H1 (cell line): ENCODE data around the gene TBC1D22A. TPM values are rescaled to one million over a fixed set of nuclear protein-coding genes. Genes with fewer than 3 reads are reported as not detected.
A peak's percentile ranks its signal among the peaks of the same experiment; 100 is the strongest.

ENCODE experiments used
- CTCF ChIA-PET: fragments of 300-600 bp; sonication (Branson Sonifier 250); formaldehyde crosslinking; loops from one replicate; lab custom pipeline; 2021; ENCODE audit not compliant: partially characterized antibody; lab: Charles Lee
- POLR2A ChIA-PET: fragments of 300-600 bp; sonication (Branson Sonifier 250); formaldehyde crosslinking; loops from one replicate; lab custom pipeline; 2021; ENCODE audit warnings: inconsistent platforms; ENCODE audit not compliant: partially characterized antibody; lab: Charles Lee
- DNase-seq, 2 experiments: peaks; one replicate each; pipeline versions ENCODE4 v3.0.0 to v3.0.0-alpha.2; 2010 to 2022; ENCODE audit warnings: low spot score in 2 of 2, low read depth in 1 of 2, mixed read lengths in 1 of 2
- FAIRE-seq: peaks from 2 replicates; lab custom pipeline; 2011; peaks lifted over from hg19 to GRCh38; lab: Jason Lieb, UNC
- H2AFZ ChIP-seq: 2 replicates; pipeline ENCODE4 v1.8.1; 2012; ENCODE audit warnings: low read length, inconsistent platforms
- H2AK5ac ChIP-seq: 2 replicates; pipeline ENCODE4 v1.6.1; 2013; ENCODE audit warnings: low read depth, low read length
- H2BK120ac ChIP-seq: replicated peaks from 2 replicates; pipeline ENCODE3; 2013; ENCODE audit warnings: low read depth, low read length, inconsistent platforms
- H2BK12ac ChIP-seq: 2 replicates; pipeline ENCODE4 v1.6.1; 2013; ENCODE audit warnings: low read depth, low read length
- H2BK15ac ChIP-seq: 2 replicates; pipeline ENCODE4 v1.6.1; 2013; ENCODE audit warnings: low read length
- H2BK20ac ChIP-seq: 2 replicates; pipeline ENCODE4 v1.6.1; 2013; ENCODE audit warnings: low read length
- H2BK5ac ChIP-seq: 2 replicates; pipeline ENCODE4 v1.6.1; 2013; ENCODE audit warnings: low read depth, low read length
- H3K14ac ChIP-seq: 2 replicates; pipeline ENCODE4 v1.6.1; 2013; ENCODE audit warnings: inconsistent platforms; ENCODE audit not compliant: insufficient read length
- H3K18ac ChIP-seq: 2 replicates; pipeline ENCODE4 v1.6.1; 2013; ENCODE audit warnings: low read length; ENCODE audit errors: extremely low read depth
- H3K23ac ChIP-seq: 2 replicates; pipeline ENCODE4 v1.6.1; 2013; ENCODE audit warnings: inconsistent platforms; ENCODE audit not compliant: insufficient read length
- H3K23me2 ChIP-seq: 2 replicates; pipeline ENCODE4 v1.6.1; 2013; ENCODE audit warnings: low read depth, low read length
- H3K27ac ChIP-seq: 2 replicates; pipeline ENCODE4 v1.6.1; 2011; ENCODE audit warnings: low read depth, low read length, inconsistent platforms
- H3K27me3 ChIP-seq, 4 experiments: replicated peaks in 1 of 4; 1 replicate in 1 of 4; 2 replicates in 3 of 4; pipeline versions ENCODE4 v1.6.1 to v1.8.1; 2011 to 2013; ENCODE audit warnings: low read length in 3 of 4, mild to moderate bottlenecking in 3 of 4, inconsistent platforms in 2 of 4, mixed read lengths in 2 of 4, moderate library complexity in 1 of 4; ENCODE audit not compliant: control insufficient read depth in 3 of 4, insufficient read depth in 3 of 4; ENCODE audit errors: extremely low read depth in 1 of 4
- H3K36me3 ChIP-seq, 4 experiments: 2 replicates each; pipeline versions ENCODE4 v1.6.1 to v1.8.1; 2011 to 2013; ENCODE audit warnings: mild to moderate bottlenecking in 4 of 4, low read length in 3 of 4, moderate library complexity in 2 of 4, control low read depth in 1 of 4, inconsistent platforms in 1 of 4; ENCODE audit not compliant: insufficient read depth in 4 of 4, control insufficient read depth in 2 of 4
- H3K4ac ChIP-seq: replicated peaks from 2 replicates; pipeline ENCODE3; 2013; ENCODE audit warnings: low read length, low read depth, mixed read lengths, inconsistent platforms; ENCODE audit not compliant: insufficient read length
- H3K4me1 ChIP-seq, 4 experiments: replicated peaks in 1 of 4; 1 replicate in 1 of 4; 2 replicates in 3 of 4; pipeline versions ENCODE4 v1.6.1 to v1.8.1; 2011 to 2013; ENCODE audit warnings: low read length in 3 of 4, inconsistent platforms in 2 of 4, mixed read lengths in 1 of 4; ENCODE audit not compliant: insufficient read depth in 4 of 4, control insufficient read depth in 3 of 4
- H3K4me2 ChIP-seq, 2 experiments: 2 replicates each; pipeline versions ENCODE4 v1.6.1 to v1.8.1; 2011 to 2013; ENCODE audit warnings: low read depth in 2 of 2, low read length in 2 of 2, control low read depth in 1 of 2, inconsistent platforms in 1 of 2, mild to moderate bottlenecking in 1 of 2; ENCODE audit not compliant: insufficient read depth in 1 of 2
- H3K4me3 ChIP-seq, 4 experiments: fragments of 200-600, 300-600 bp in 1 of 4; sonication (generic), shearing (Covaris generic), sonication (Bioruptor Twin) in 1 of 4; 2 replicates each; pipeline versions ENCODE4 v1.5.1 to v1.8.1; 2011 to 2016; ENCODE audit warnings: low read length in 4 of 4, low read depth in 3 of 4, control low read depth in 2 of 4, inconsistent platforms in 2 of 4, mild to moderate bottlenecking in 2 of 4, mixed read lengths in 1 of 4, moderate library complexity in 1 of 4; ENCODE audit not compliant: insufficient read depth in 2 of 4; ENCODE audit errors: extremely low read depth in 1 of 4
- H3K56ac ChIP-seq: replicated peaks from 2 replicates; pipeline ENCODE3; 2013; ENCODE audit warnings: low read depth, mild to moderate bottlenecking, mixed read lengths, low read length, inconsistent platforms; ENCODE audit not compliant: insufficient read length
- H3K79me1 ChIP-seq: 2 replicates; pipeline ENCODE4 v1.6.1; 2013; ENCODE audit warnings: low read depth, low read length, control low read depth
- H3K79me2 ChIP-seq, 2 experiments: 2 replicates each; pipeline versions ENCODE4 v1.6.1 to v1.8.1; 2012 to 2013; ENCODE audit warnings: low read length in 2 of 2, mild to moderate bottlenecking in 2 of 2, inconsistent platforms in 1 of 2; ENCODE audit not compliant: insufficient read depth in 2 of 2, control insufficient read depth in 1 of 2
- H3K9ac ChIP-seq, 4 experiments: replicated peaks in 1 of 4; 1 replicate in 1 of 4; 2 replicates in 3 of 4; pipeline versions ENCODE4 v1.6.1 to v1.8.1; 2011 to 2013; ENCODE audit warnings: low read depth in 3 of 4, low read length in 3 of 4, control low read depth in 2 of 4, mild to moderate bottlenecking in 2 of 4, moderate library complexity in 2 of 4, inconsistent platforms in 1 of 4; ENCODE audit errors: extremely low read depth in 1 of 4
- H3K9me3 ChIP-seq, 2 experiments: 2 replicates each; pipeline versions ENCODE4 v1.6.1 to v1.8.1; 2012 to 2013; ENCODE audit warnings: mild to moderate bottlenecking in 2 of 2, moderate library complexity in 2 of 2, control low read depth in 1 of 2, inconsistent platforms in 1 of 2, low read depth in 1 of 2, low read length in 1 of 2, mixed read lengths in 1 of 2; ENCODE audit not compliant: insufficient read depth in 2 of 2
- H4K20me1 ChIP-seq, 2 experiments: replicated peaks in 1 of 2; 2 replicates each; pipeline versions ENCODE3 to v1.8.1; 2011 to 2013; ENCODE audit warnings: inconsistent platforms in 2 of 2, low read length in 2 of 2, mild to moderate bottlenecking in 1 of 2; ENCODE audit not compliant: insufficient read depth in 2 of 2, control insufficient read depth in 1 of 2
- H4K5ac ChIP-seq: 2 replicates; pipeline ENCODE4 v1.6.1; 2013; ENCODE audit warnings: low read length, low read depth, mixed read lengths, inconsistent platforms; ENCODE audit not compliant: insufficient read length
- H4K8ac ChIP-seq: 2 replicates; pipeline ENCODE4 v1.8.0; 2013; ENCODE audit warnings: mild to moderate bottlenecking, moderate library complexity, low read length, inconsistent platforms; ENCODE audit not compliant: insufficient read depth; ENCODE audit errors: extremely low read depth
- H4K91ac ChIP-seq: replicated peaks from 2 replicates; pipeline ENCODE3; 2013; ENCODE audit warnings: low read length, mixed read lengths, inconsistent platforms; ENCODE audit not compliant: insufficient read length
- WGBS, 2 experiments: shearing (Covaris generic) in 1 of 2; methylation state at CpG; one replicate each; pipeline versions ENCODE4 v1.1.6 to v1.1.7; 2013 to 2015; ENCODE audit warnings: low lambda C conversion rate in 2 of 2, mixed read lengths in 2 of 2, inconsistent platforms in 1 of 2, low coverage in 1 of 2, missing lambda C conversion rate in 1 of 2; ENCODE audit not compliant: insufficient replicate concordance in 2 of 2, insufficient coverage in 1 of 2, insufficient read length in 1 of 2; ENCODE audit errors: extremely low coverage in 1 of 2, missing lambda C conversion rate in 1 of 2; 5-methylcytosine and 5-hydroxymethylcytosine counted together
- polyA plus RNA-seq, 7 experiments: library from polyadenylated mRNA; depleted of rRNA in 3 of 7; stranded (reverse) in 5 of 7; unstranded in 2 of 7; fragments of >200 nt in 5 of 7; fragments of 200-250 nt in 2 of 7; gene quantifications; 1 replicate in 5 of 7; 2 replicates in 1 of 7; 4 replicates in 1 of 7; pipeline versions ENCODE4 v1.2.1 to v1.2.3, GENCODE V29; 2011 to 2013; ENCODE audit warnings: missing spikeins in 2 of 7, mixed read lengths in 2 of 7
- total RNA-seq: library from RNA; stranded (reverse); fragmentation: NEBNext Ultra II Directional; extraction: Animal tissue kit (Norgen Biotek cat#: 25700); gene quantifications from 2 replicates; pipeline ENCODE4 v1.2.1, GENCODE V29; 2021

TBC1D22A gene
- total and polyA plus RNA-seq, 2 of the 8 experiments (the other 6 are each of a cell fraction or from before 2014, with no cell fraction given) = 11.9 to 18.4 TPM

- Histone ChIP-seq H3K27me3 (no peaks in the 10 kb centered on the region), H4K8ac (peak overlapping the region; percentile 4; the same call in 1 of the 2 replicates), H3K9me3 (no peaks in the 10 kb centered on the region), H3K9ac (no peak overlapping the region; a peak in 1 of 7 replicates), H3K4me1 (peaks cover 0 to 13% (median 7%) of the 10 kb centered on the region in 4 experiments; a peak in 6 of 7 replicates), H3K4ac (no peak overlapping the region), H4K91ac (peak overlapping the region; percentile 73), H2AK5ac (0 out of 2 replicates have a peak overlapping the region, but pooled peaks have one; percentile 65), H3K4me2 (no peak overlapping the region), H3K4me3 (no peak overlapping the region), H2AFZ (no peak overlapping the region), H2BK20ac (no peak overlapping the region), H4K5ac (no peak overlapping the region), H3K79me2 (peaks cover 0 to 63% of the 10 kb centered on the region in 2 experiments; a peak in 2 of 4 replicates), H3K56ac (no peak overlapping the region), H4K20me1 (peaks cover 3 to 10% of the 10 kb centered on the region in 2 experiments), H2BK15ac (0 out of 2 replicates have a peak overlapping the region, but pooled peaks have one; percentile 16), H2BK120ac (no peak overlapping the region), H3K27ac (no peak overlapping the region; the same call in 1 of the 2 replicates), H2BK5ac (peak overlapping the region; percentile 52), H3K23ac (no peak overlapping the region), H3K23me2 (no peaks in the 10 kb centered on the region), H2BK12ac (no peak overlapping the region), H3K14ac (no peak overlapping the region), H3K18ac (no peak overlapping the region), H3K36me3 (no peaks in the 10 kb centered on the region), H3K79me1 (peaks cover 13% of the 10 kb centered on the region)
- FAIRE-seq (no peak), DNase-seq (no peak)
- CTCF ChIA-PET = interaction anchor here (0.6 to 2.0 kb wide), 4 partner anchors 15 to 27 kb away, joined by 3 to 6 read pairs (median 5); no protein-coding TSS in a partner anchor
- WGBS, 2 experiments = 87% methylated on average over 22 of the region's 22 CpGs; no CpG with 5 or more reads in 1 of the 2 experiments
- POLR2A ChIA-PET = interaction anchor here (1.5 kb wide), 1 partner anchor 13 kb away, joined by 5 read pairs; the partner anchor contains the start of gene TBC1D22A
Measured at GRCh38 chr22:46775850-46776826, 13.7 kb downstream of the TBC1D22A start.
